Panc1 (cell line): ENCODE results near the gene E4F1. TPM values are rescaled to one million over a fixed set of nuclear protein-coding genes. Genes with fewer than 3 reads are reported as not detected.

Experiments used
- ATAC-seq: fragments of 200-7000 bp; cut with Tn5 transposase; 2 replicates; pipeline ENCODE4 v1.9.1; 2020; ENCODE audit warnings: mild to moderate bottlenecking, moderate library complexity
- BruUV-seq: library from RNA; stranded (reverse); fragments of 400-500 nt; replicated peaks from 2 replicates; lab custom pipeline; 2021; lab: Mats Ljungman, UMichigan
- CTCF ChIA-PET: fragments of 300-600 bp; sonication (Branson Sonifier 250); formaldehyde crosslinking; loops from one replicate; lab custom pipeline; 2022; ENCODE audit warnings: antibody characterized with exemption; lab: Charles Lee
- POLR2A ChIA-PET: fragments of 300-600 bp; sonication (Branson Sonifier 250); formaldehyde crosslinking; loops from one replicate; lab custom pipeline; 2022; ENCODE audit warnings: antibody characterized with exemption; lab: Charles Lee
- DNase-seq: peaks from one replicate; pipeline ENCODE4 v3.0.0-alpha.2; 2010; ENCODE audit warnings: low read depth, low spot score
- H3K27ac ChIP-seq: 2 replicates; pipeline ENCODE4 v1.5.1; 2011; ENCODE audit warnings: mild to moderate bottlenecking, low read length, inconsistent platforms
- H3K27me3 ChIP-seq: fragments of 200-500 bp; sonication (Bioruptor generic); 2 replicates; pipeline ENCODE4 v1.6.0; 2014; ENCODE audit warnings: low read length, inconsistent platforms; ENCODE audit not compliant: control insufficient read depth, insufficient read depth
- H3K36me3 ChIP-seq: fragments of 200-500 bp; sonication (Bioruptor generic); 2 replicates; pipeline ENCODE4 v1.5.1; 2014; ENCODE audit warnings: inconsistent platforms, mild to moderate bottlenecking, low read length, moderate library complexity; ENCODE audit not compliant: control insufficient read depth, insufficient read depth
- H3K4me1 ChIP-seq: 2 replicates; pipeline ENCODE4 v1.5.1; 2011; ENCODE audit warnings: inconsistent platforms, mild to moderate bottlenecking, low read length, moderate library complexity; ENCODE audit not compliant: control insufficient read depth, insufficient read depth
- H3K4me3 ChIP-seq, 2 experiments: 2 replicates each; pipeline ENCODE4 v1.5.1; 2011 to 2012; ENCODE audit warnings: low read depth in 2 of 2, low read length in 2 of 2, mild to moderate bottlenecking in 2 of 2, inconsistent platforms in 1 of 2, moderate library complexity in 1 of 2
- H3K9me3 ChIP-seq: fragments of 200-500 bp; sonication (Bioruptor generic); 2 replicates; pipeline ENCODE4 v1.5.1; 2014; ENCODE audit warnings: low read depth, mild to moderate bottlenecking, inconsistent platforms, low read length, moderate library complexity; ENCODE audit not compliant: control insufficient read depth, insufficient read depth
- CTCF ChIP-seq: fragments of 450-650 bp; IDR thresholded peaks from 2 replicates; pipeline ENCODE4 v1.5.1; 2017; ENCODE audit warnings: mild to moderate bottlenecking
- POLR2AphosphoS5 ChIP-seq: IDR thresholded peaks from 2 replicates; pipeline ENCODE4 v1.6.1; 2012; ENCODE audit warnings: mild to moderate bottlenecking, low read depth, low read length, moderate library complexity
- REST ChIP-seq, 2 experiments: IDR thresholded peaks; 2 replicates each; pipeline ENCODE4 v1.6.1; 2011 to 2012; ENCODE audit warnings: low read depth in 2 of 2, control low read depth in 1 of 2, low read length in 1 of 2, mild to moderate bottlenecking in 1 of 2, moderate library complexity in 1 of 2; ENCODE audit not compliant: insufficient read depth in 1 of 2
- SIN3A ChIP-seq: IDR thresholded peaks from 2 replicates; pipeline ENCODE4 v1.6.1; 2012; ENCODE audit warnings: low read depth, mild to moderate bottlenecking, low read length, moderate library complexity, borderline replicate concordance; ENCODE audit not compliant: insufficient read depth
- TCF7L2 ChIP-seq: IDR thresholded peaks from 2 replicates; pipeline ENCODE4 v1.6.1; 2011; ENCODE audit warnings: mild to moderate bottlenecking, low read depth, low read length, inconsistent platforms
- in situ Hi-C: cut with HindIII; loops from 2 replicates; pipeline ENCODE4 v1.10.0; 2016; ENCODE audit warnings: low sequenced_read_pairs, low pct_unique_long_range_greater_than_20kb
- intact Hi-C: fragments of 100-400 bp; cut with micrococcal nuclease; formaldehyde crosslinking; loops from one replicate; pipeline ENCODE4 v1.10.0; 2022; ENCODE audit not compliant: unreplicated experiment
- total RNA-seq: library from RNA; stranded (reverse); gene quantifications from one replicate; pipeline ENCODE4 v1.2.1, GENCODE V29; 2021; ENCODE audit not compliant: unreplicated experiment

The E4F1 gene
- total RNA-seq, 1 experiment from 2014 or later: 50.8 TPM

DNA sequence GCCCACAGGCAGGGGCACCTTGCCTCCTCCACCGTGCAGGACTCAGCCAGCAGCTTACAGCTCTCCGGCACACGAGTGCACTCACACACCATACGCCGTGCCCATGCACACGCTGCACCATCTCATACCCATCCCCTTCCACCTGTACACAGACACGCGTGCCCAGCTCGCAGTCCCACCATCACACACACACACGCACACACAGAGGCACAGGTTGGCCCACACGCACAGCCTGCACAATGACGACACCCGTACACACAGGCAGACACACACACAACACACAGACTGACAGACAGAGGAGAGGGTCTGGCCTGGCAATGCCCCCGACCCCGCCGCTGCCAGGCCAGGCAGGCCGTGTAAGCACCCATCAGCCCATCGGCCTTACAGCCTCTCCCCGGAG, 39.0 kb upstream of the E4F1 start:
- ATAC-seq: no peak
- DNase-seq: no peak
- ChIA-PET POLR2A (no interaction called here), CTCF (no interaction called here)
- TF ChIP-seq SIN3A: no peak
- TF ChIP-seq TCF7L2: no peak
- intact Hi-C loops: no loop called here
- Histone ChIP-seq H3K4me1 (no peaks in the 10 kb centered on the region), H3K9me3 (no peaks in the 10 kb centered on the region), H3K27me3 (no peaks in the 10 kb centered on the region), H3K27ac (no peak overlapping the region), H3K36me3 (no peaks in the 10 kb centered on the region), H3K4me3 (no peak overlapping the region)
- in situ Hi-C loops: no loop called here
- no TSS peak for BruUV-seq

- Histone ChIP-seq H3K27ac (no peak overlapping the region), H3K27me3 (no peaks in the 10 kb centered on the region), H3K36me3 (no peaks in the 10 kb centered on the region), H3K4me3 (no peak overlapping the region), H3K4me1 (0 out of 2 replicates have a peak, but pooled peaks cover under 1% of the 10 kb centered on the region), H3K9me3 (no peaks in the 10 kb centered on the region)
- POLR2A ChIA-PET: no interaction called here
- no peak for TF ChIP-seq POLR2AphosphoS5
- intact Hi-C loops (no loop called here), in situ Hi-C loops (no loop called here)
- CTCF ChIA-PET: no interaction called here
- BruUV-seq: no TSS peak
- DNase-seq (no peak), ATAC-seq (no peak)
Observed at GRCh38 chr16:2184962-2185361, 38.4 kb upstream of the E4F1 start.

DNA sequence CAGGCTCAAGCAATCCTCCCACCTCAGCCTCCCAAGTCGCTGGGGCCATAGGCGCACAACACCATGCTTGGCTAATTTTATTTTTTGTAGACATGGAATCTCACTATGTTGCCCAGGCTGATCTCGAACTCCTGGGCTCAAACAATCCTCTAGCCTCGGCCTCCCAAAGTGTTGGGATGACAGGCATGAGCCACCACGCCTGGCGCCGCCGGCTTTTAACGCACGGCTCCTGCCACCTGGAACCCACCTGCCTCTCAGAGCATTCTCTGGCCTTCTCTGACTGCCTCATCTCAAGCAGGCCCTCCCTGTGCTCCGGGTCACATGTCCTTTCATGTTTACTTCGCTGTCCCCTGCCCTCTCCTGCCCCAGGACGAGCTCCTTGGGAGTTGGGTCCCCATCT, 37.3 kb upstream of the E4F1 start:
- Histone ChIP-seq H3K27me3 (no peaks in the 10 kb centered on the region), H3K4me1 (0 out of 2 replicates have a peak, but pooled peaks cover 5% of the 10 kb centered on the region), H3K4me3 (no peak overlapping the region), H3K9me3 (no peaks in the 10 kb centered on the region), H3K36me3 (no peaks in the 10 kb centered on the region), H3K27ac (no peak overlapping the region)
- no TSS peak for BruUV-seq
- TF ChIP-seq TCF7L2 (no peak), REST (IDR thresholded peaks at IDR 0.05; ENCODE audit: insufficient read depth in 1 of 2, low read depth in 2 of 2, low read length in 1 of 2) (no peak), CTCF (no peak), POLR2AphosphoS5 (no peak), SIN3A (no peak)
- intact Hi-C loops (no loop called here), in situ Hi-C loops (no loop called here)
- ChIA-PET CTCF (no interaction called here), POLR2A (no interaction called here)
- no peak for DNase-seq
- ATAC-seq: no peak
